Right ventricle myocardium inferior (tissue), 1 donor: ENCODE data around the gene ITGB8. TPM values are rescaled to one million over a fixed set of nuclear protein-coding genes. Genes with fewer than 3 reads are reported as not detected.
A peak's percentile ranks its signal among the peaks of the same experiment; 100 is the strongest.
"Not testable (repeated sequence)": the region's sequence is repeated elsewhere in the genome, so short reads cannot be mapped to it uniquely, and the experiment has no call there.

ENCODE experiments used
- ATAC-seq: fragments of 200-7000 bp; cut with Tn5 transposase; one replicate; pipeline ENCODE4 v1.9.1; 2020; ENCODE audit warnings: mild to moderate bottlenecking, moderate library complexity
- DNase-seq: peaks from one replicate; pipeline ENCODE4 v3.0.0; 2021; ENCODE audit errors: missing footprints
- intact Hi-C: fragments of 100-400 bp; cut with DNase I; formaldehyde crosslinking; loops from one replicate; pipeline ENCODE4 v1.11.0; 2022
- long read RNA-seq: library from polyadenylated mRNA; unstranded; transcript quantifications from one replicate; pipeline ENCODE4 v2.0.0, GENCODE V29; 2021
- total RNA-seq: library from RNA; stranded (reverse); fragmentation: NEBNext Ultra II Directional; extraction: Animal tissue kit (Norgen Biotek cat#: 25700); gene quantifications from one replicate; pipeline ENCODE4 v1.2.1, GENCODE V29; 2021
- donor health status: DM: no; HTN: yes; CAD: no; lungs with severe emphysema.

Gene ITGB8
- total RNA-seq: 2.5 TPM
- long read RNA-seq, partial matches to known transcripts: 1 of 1 reads
- long read RNA-seq, other reads (novel, unspliced or antisense): 0 of 1 reads

DNA sequence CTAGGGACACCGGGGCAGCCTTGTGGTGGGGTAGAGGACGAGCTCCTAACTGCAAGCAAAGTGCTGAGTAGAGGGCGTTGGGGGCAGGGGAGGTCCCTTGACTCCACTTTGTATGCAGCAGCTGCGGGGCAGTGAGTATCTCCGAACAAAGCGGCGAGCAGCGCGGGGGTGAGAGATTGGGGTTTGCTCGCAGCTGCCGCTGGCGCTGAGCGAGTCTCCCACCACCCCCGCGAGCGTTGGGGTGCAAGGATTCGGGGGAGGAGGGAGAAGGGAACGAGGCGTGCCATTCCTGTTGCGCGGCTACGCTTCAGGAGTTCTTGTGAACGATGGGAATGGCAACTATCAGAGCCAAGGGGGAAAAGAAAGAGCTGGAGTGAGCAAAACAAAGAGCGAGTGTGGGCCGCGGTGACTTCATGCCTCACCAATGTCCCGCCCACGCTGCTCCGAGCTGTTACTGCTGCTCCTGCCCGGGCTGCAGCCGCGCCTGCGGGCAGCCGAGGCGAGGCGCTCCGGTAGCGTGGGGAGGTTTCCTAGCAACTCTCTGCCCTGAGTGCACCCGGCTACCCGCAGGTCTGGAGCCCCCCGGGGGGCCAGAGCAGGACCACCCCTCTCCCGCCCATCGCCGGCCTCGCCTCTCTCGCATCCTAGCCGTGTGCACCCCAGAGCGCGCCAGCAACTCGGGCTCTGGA, at the start of gene ITGB8:
Gene ITGB8 (plus strand): TSS at position 662 of the 689 bp plus-strand sequence. CDS start 907 bp downstream, outside the sequence.
- intact Hi-C loops: loop anchor here (5.0 to 10.0 kb wide), 2 partner anchors 77 to 264 kb away; no protein-coding TSS in a partner anchor
- ATAC-seq: peak; percentile 94
- peak; percentile 92 for DNase-seq

DNA sequence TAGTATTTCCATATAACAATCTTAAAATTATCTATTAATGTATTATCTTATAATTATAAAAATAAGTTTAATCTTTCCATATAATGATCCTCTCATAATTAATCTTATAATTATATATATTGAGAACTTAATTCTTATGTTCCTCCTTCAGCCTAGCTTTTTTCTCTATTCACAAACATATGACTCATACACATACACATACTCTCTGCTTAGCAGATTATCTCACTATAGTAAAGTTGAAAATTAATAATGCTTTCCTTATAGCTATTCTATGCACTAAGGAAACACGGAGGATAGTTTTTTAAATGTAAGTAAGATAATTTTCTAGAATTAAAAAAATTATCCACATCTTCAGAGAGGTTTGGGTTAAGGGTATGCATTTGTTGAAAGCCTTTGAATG, 47.7 kb upstream of the ITGB8 start:
- DNase-seq: no peak
- no peak for ATAC-seq
- intact Hi-C loops: no loop called here

DNA sequence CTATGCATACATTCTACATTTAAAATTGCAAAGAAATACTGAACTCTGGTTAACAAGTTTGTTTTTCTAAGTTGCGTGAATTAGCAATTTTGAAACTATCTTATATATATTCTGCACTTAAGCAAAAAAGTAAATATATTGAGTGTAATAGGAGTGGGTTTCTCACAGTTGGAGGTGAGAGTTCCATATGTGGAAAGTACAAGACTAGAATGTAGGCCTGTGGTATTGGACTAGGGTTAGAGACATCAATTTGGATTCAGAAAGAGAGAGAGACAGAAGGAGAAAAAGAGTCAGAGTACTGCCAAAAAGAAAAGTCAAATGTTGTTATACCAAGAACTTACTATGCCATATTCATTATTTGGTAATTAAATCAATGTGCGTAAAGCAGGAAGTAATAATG, 47.3 kb upstream of the ITGB8 start:
- DNase-seq (no peak), ATAC-seq (no peak)
- intact Hi-C loops: no loop called here

DNA sequence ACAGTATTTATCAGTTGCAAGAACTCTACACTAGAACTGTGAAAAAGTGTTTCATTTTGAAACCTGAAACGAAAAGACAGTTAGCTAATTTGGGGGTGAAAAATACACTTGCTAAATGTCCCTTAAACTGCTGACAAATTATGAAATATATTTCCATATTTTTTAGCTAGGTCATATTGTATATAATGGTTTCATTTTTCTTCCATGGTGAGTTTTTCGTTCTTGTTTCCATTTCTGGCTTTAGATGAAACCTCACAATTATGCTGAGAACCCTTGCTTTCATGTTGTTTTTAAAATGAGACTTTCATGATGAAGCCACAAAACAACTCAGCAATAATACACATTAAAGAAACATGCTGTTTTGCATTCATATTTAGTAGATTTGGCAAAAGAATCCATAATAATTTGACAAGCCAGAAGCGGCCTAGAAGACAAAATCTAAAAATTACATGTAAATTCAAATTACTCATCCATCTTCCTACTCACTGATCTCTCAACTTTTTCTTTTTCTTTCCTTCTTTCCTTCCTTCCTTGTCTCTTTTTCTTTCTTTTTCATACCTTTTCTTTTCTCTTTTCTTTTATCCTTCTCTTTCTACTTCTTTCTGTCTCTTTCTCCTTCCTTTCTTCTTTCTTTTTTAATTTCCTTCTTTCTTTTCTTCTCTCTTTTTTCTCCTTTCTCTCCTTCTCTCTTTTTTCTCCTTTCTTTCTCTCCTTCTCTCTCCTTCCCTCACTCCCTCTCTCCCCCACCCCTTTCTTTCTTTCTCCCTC, 46.5 kb upstream of the ITGB8 start:
- DNase-seq: no peak
- no peak for ATAC-seq
- intact Hi-C loops: no loop called here

DNA sequence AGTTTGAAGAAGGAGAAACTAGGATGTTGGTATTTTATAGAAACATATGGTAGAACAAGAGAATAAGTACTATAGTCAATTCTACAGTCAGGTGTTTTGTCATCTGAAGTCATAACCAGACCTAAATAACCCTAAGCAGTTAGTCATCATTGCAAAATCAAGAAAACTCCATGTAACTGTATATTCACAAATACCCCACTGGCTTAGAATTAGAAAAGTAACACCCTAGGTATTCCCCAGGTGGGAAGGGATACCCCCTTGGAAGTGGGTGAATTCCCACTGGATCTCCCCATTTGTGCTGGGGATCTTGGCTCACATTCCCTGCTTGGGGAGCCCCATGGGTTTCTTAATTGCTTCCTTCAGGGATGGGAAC, 45.9 kb upstream of the ITGB8 start:
- ATAC-seq (no peak), DNase-seq (no peak)
- intact Hi-C loops: no loop called here

DNA sequence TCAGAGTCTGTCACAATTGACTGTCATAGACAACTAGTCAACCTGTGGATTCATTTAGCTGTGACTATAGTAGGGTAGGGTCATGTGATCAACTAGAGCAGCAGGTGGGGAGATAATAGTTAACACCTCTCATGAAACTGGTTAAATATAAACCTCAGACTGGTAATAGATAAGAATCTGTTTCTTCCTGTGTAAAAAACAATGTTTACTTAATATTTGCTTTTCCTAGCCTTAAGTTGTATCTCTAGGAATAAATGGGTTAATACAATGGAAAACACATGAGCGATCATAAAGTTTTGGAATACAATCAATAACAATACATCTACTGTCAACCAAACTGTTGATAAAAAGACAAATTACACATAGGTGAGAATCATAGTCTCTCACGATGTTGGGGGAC, 43.4 kb upstream of the ITGB8 start:
- intact Hi-C loops: no loop called here
- ATAC-seq (no peak), DNase-seq (no peak)

DNA sequence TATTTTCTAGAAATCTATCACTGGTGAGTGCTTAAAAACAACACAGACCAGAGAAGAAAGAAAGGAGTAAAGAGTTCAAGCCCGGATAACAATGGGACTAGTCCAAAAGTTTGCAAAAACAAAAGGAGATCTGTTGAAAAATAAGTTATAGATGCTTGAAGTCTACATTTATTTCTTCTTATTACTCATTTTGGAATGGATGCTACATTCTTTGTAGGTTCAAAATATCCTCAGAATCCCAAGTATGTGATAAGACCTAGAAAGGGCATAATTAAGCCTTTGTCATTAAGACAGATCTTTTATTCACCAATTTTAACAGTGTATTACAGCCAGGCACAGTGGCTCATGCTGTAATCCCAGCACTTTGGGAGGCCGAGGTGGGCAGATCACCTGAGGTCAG, 42.7 kb upstream of the ITGB8 start:
- intact Hi-C loops: no loop called here
- DNase-seq (no peak), ATAC-seq (no peak)

DNA sequence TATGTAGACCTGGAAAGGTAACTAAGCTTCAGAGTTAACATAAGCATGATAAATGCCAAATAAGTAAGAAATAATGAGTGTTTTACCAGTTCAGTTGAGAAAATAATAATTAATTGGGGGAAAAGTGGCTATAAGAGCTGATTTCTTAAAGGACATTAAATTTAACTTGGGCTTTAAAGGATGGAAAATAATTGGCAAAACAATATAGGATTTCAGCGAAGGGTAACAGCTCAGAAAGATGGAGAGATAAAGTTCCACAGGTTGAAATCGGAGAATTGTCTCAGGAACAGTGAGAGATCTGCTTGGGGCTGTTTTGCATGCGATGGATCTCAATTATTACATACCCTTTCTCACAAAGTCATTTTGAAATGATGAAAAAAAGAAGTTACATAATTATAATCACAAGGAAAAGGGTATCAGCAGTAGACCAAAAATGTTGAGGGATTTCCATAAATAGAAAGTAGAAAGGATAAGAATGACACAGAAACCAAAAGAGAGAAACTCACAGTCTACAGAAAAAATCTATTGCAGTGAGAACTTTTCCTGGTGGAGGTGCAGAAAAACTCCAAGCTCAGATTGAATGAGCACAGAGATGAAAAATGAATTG, 40.1 kb upstream of the ITGB8 start:
- intact Hi-C loops: no loop called here
- no peak for ATAC-seq
- DNase-seq: no peak

DNA sequence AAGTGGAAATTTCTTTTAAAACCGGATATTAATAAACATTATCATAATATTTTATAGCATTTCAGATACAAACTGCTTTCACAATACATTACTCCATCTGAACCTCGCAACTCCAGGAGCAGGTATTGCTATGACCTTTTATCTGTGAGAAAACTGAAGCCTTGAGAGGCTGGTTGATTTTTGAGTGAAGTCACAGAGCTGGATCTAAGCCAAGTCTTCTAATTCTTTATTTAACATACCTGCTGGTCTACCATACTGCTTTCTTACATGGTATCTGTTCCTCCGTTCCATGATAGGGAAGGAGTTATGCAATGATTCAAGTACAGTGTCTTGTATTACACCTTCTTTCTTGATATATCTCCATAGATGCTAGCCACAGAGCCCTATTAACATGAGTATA, 37.4 kb upstream of the ITGB8 start:
- no peak for ATAC-seq
- intact Hi-C loops: no loop called here
- no peak for DNase-seq

DNA sequence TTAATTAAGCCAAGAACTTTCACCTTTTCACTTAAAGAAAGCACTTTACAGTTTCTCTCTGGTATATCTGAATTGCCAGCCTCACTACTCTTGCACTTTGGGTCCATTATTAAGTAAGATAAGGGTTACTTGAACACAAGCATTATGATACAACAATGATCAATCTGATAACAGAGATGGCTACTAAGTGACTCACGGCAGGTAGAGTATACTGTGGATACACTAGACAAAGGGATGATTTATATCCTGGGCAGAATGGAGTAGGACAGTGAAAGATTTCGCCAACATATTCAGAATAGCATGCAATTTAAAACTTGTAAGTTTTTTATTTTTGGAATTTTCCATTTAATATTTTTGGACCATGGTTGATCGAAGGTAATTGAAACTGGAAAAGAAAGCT, 34.3 kb upstream of the ITGB8 start:
- no peak for ATAC-seq
- no peak for DNase-seq
- intact Hi-C loops: no loop called here

DNA sequence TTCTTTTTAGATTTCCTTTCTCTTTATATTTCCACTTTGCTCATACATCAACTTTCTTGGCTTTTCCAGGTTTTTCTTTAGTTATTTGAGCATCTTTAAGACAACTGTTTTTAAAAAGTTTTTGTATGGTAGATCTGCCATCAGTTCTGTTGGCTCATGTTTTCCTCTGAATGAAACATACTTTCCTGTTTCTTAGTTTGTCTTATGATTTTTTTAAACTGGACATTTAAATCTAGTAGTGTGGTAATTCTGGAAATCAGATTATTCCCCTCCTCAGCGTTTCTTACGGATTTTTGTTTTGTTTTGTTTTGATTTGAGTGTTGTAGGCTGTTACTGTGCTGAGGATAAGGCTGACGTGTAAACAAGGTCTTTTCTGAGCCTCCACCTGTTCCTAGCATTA, 33.8 kb upstream of the ITGB8 start:
- no peak for DNase-seq
- intact Hi-C loops: no loop called here
- no peak for ATAC-seq

DNA sequence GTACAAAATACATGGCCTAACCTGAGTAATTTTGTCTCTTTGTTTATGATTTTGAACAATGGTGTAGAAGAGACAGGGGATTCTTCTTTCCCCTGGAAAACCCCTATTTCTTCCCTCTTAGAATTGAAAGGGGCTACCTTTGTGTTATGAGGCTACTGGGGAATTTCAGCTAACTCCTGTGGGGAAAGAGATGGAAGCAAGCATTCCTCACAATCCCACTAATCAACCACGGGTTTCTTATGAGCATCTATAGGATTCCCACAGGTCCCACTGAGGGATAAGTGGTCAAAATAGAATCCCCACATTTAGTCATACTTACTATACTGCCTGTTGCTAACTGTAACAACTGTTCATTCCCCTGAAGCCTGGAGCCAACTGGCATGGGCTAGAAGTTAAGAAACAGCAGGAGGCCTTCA, 32.2 kb upstream of the ITGB8 start:
- intact Hi-C loops: no loop called here
- no peak for DNase-seq
- no peak for ATAC-seq

DNA sequence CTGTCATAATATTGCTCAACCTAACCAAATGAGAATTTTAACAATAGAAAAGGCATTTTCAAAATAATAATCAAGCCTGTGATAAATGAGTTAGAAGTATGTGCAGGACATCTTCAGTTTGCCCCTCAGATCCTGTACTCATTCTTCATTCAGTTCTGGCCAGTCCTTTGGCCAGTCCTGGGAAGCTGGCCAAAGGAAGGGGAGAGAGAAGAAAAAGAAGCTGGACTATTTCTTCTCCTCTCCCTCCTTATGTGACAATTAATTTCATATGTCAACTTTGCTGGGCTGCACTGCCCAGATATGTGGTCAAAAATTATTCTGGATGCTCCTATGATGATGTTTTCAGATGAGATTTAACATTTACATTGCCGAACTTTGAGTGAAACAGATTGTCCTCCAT, 31.6 kb upstream of the ITGB8 start:
- no peak for ATAC-seq
- intact Hi-C loops: no loop called here
- DNase-seq: no peak

DNA sequence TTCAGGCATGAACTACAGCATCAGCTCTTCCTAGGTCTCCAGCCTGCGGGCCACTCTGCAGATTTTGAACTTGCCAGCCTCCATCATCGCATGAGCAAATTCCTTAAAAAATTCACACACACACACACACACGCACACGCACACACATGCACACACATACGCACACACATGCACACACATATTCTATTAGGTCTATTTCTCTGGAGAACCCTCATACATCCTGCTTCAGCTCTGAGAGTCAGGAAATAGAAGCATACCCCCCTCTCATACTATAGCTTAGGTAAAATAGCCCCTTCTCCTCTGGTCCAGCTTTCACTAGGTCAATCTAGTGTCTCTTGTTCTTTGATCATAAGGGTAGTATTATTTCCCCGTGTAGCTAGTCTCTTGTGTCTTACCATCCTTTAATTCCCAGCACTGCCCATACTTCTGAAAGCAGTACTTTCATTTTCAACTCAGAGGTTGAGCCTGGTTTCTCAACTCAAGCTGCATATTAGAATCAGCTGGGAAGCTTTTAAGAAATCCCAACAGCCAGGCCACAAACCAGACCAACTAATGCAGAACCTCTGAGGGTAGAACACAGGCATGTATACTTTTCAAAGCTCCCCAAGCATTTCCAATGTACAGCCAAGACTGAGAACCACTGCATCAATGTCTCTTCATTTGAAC, 30.9 kb upstream of the ITGB8 start:
- DNase-seq: no peak
- ATAC-seq: no peak
- intact Hi-C loops: no loop called here

DNA sequence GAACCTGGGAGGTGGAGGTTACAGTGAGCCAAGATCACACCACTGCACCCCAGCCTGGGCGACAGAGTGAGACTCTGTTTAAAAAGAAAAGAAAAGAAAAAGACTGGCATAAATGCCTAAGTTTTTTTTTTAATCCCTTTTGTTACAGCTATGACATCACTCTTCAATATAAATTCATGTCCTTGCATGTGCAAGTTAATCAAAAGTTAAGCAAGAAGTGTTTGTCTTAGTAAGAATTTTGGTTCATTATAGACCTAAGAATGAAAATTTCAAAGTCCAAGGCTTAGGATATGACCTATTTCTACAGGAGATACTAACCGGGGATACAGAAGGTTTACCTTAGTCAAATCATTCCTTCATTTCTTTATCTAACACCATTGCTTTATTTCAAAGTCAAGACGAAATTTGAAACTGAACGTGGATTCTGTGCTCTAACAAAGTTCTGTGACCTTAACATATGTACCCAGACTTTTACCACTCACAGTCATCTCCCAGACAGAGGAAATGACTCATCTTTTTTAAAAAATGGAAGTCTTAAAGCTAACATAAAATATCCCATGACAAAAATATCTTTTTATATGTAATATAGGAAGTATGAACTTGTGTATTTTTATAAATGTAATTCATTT, 29.3 kb upstream of the ITGB8 start:
- intact Hi-C loops: no loop called here
- no peak for ATAC-seq
- no peak for DNase-seq

DNA sequence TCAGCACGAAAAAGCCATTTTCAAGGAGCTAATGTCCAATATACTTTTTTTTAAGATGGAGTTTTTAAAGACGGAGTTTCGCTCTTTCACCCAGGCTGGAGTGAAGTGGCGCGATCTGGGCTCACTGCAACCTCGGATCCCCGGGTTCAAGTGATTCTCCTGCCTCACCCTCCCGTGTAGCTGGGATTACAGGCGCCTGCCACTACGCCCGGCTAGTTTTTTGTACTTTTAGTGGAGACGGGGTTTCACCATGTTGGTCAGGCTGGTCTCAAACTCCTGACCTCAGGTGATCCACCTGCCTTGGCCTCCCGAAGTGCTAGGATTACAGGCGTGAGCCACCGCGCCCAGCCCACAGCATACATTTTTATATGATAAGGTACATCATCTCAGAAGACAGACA, 28.4 kb upstream of the ITGB8 start:
- ATAC-seq, intact Hi-C loops: not testable (repeated sequence)
- DNase-seq: peak; percentile 48

DNA sequence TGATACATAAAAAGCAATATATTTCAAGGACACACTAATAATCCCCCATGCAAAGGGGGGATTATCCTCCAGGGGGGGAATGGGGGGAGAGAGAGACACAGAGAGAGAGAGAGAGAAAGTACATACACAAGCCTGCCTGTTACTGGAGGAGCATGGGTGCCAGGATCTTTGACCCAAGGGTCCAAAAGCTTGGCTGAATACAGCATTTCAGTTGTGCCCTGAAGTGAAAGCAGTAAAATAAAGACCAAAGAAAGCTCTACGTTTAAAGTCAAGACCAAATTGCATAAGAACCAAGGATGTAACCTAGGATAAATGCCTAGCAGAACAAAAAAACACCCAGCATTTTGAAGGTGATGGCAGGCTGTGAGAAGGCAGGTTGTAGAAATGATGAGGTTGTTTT, 27.8 kb upstream of the ITGB8 start:
- intact Hi-C loops: no loop called here
- no peak for DNase-seq
- ATAC-seq: no peak

DNA sequence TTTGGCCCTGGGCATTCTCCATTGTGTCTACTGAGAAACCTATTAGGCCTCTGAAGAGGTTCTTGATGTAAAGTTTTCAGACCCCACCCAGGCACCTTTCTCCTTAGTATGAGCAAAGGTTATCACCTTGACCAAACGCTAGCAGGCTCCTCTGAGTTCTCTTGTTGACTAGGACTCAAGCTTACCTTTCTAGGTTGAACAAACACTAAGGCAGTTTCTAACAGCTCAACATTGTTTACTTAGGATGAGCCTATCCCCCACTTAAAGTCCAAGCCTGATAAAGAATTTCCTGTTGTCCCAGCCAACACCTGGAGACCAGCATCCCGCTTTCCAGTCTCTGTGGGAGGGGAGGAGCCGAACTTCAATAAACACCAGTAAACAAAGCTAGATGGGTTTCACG, 26.3 kb upstream of the ITGB8 start:
- intact Hi-C loops: no loop called here

DNA sequence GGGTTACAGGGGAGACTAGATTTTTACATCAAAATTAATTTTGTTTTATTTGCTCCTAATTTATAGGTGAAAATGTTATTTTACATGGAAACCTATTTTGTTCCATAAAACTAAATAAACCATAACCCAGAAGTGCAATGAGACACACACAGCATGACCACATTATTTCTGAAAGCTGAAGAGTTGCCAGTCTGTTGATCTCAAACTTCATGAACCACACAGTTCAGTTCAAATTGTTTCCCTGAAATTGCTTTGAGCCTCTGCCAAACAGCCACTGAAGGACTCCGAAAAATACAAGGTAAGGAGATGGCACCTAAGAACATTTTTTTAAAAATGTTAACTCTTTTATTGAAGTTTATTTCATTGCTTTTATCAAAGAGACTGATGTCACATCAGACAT, 25.0 kb upstream of the ITGB8 start:
- ATAC-seq (no peak), DNase-seq (no peak)
- intact Hi-C loops: no loop called here

More for the DNA sequence above, 26.3 kb upstream of the ITGB8 start:
- no peak for ATAC-seq
- DNase-seq: no peak
